NCI-H446 treated with DMSO at 0.1 percent for 48 hours (cell line): ENCODE measurements around the gene LRCOL1.

Experiments
- DNase-seq: peaks from one replicate; lab custom pipeline; 2025; lab: John Stamatoyannopoulos, UW

LRCOL1 gene

GRCh38 chr12:132562489-132563021 is 47.8 kb downstream of the LRCOL1 start:
- DNase-seq, result no peak

GRCh38 chr12:132561427-132562156 is 48.8 kb downstream of the LRCOL1 start:
- DNase-seq, result no peak

GRCh38 chr12:132560614-132561426 is 49.6 kb downstream of the LRCOL1 start:
- peak; percentile 45 for DNase-seq

GRCh38 chr12:132560364-132560613 is 50.1 kb downstream of the LRCOL1 start:
- no peak for DNase-seq

- peak; percentile 6 for DNase-seq
Observed at GRCh38 chr12:132559652-132560363, 50.6 kb downstream of the LRCOL1 start.

GRCh38 chr12:132558861-132559623 is 51.3 kb downstream of the LRCOL1 start:
- DNase-seq, result no peak

- DNase-seq, result no peak
Observed at GRCh38 chr12:132558042-132558856, 52.1 kb downstream of the LRCOL1 start.

GRCh38 chr12:132557291-132558015 is 52.9 kb downstream of the LRCOL1 start:
- no peak for DNase-seq

- DNase-seq, result no peak
Observed at GRCh38 chr12:132556801-132557200, 53.6 kb downstream of the LRCOL1 start.

GRCh38 chr12:132556216-132556615 is 54.2 kb downstream of the LRCOL1 start:
- DNase-seq, result no peak

- DNase-seq, result no peak
Observed at GRCh38 chr12:132555686-132556085, 54.7 kb downstream of the LRCOL1 start.

GRCh38 chr12:132554845-132555630 is 55.3 kb downstream of the LRCOL1 start:
- no peak for DNase-seq
